Right ventricle myocardium superior (tissue), 1 donor: ENCODE measurements around the gene RESF1. TPM values are rescaled to one million over a fixed set of nuclear protein-coding genes. Genes with fewer than 3 reads are reported as not detected.

Source experiments
- ATAC-seq: fragments of 200-7000 bp; cut with Tn5 transposase; one replicate; pipeline ENCODE4 v1.9.1; 2020; ENCODE audit warnings: mild to moderate bottlenecking; ENCODE audit not compliant: poor library complexity
- DNase-seq: peaks from one replicate; pipeline ENCODE4 v3.0.0-alpha.2; 2020
- intact Hi-C: fragments of 100-400 bp; cut with DNase I; formaldehyde crosslinking; loops from one replicate; pipeline ENCODE4 v1.11.2; 2022
- total RNA-seq: library from RNA; stranded (reverse); fragmentation: NEBNext Ultra II Directional; extraction: Animal tissue kit (Norgen Biotek cat#: 25700); gene quantifications from one replicate; pipeline ENCODE4 v1.2.1, GENCODE V29; 2021
- donor health status: DM: no; HTN: yes; CAD: no; lungs with severe emphysema.

RESF1 gene
- total RNA-seq, 1 donor from 2014 or later = 18.1 TPM

DNA sequence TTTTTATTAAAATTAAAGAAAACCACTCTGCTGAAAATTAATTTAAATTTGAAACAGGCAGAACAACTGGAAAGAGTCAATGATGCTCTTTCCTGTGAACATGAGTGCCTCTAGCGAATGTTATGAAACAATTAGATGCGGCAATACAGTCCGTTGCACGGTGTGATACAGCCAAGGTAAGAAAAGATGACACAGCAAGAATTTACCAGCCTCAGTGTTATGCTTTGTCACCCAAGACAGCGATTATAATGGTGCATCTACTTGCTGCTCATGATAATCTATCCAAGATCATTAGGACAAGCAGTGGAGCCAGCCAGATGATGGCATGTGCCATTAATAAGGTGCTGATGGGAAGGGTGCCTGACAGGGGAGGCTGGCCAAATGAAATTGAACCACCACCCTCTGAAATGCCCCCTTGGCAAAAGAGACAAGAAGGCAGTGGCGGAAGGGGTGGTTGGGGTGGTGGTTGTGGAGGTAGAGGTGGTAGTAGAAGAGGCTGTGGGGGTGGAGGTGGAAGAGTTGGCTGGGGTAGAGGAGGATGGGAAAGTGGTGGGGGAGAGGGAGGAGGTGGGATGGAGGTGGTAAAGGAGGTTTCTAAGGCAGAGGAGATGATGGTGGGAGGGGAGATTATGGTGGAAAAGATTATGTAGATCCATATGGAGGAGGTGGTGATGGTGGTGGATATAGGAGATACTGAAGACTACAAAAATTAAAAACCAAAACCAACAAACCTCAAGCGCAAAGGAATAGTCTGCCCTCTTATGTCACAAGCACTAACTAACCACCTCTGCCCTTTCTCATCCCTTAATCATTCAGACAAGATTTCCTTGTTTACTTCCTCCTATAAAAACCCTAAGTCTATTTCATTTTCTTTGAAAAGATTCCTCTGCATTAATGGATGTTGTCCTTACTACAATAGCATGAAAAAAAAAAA is 4.0 kb upstream of the RESF1 start:
- no peak for ATAC-seq
- intact Hi-C loops = no loop called here

DNA sequence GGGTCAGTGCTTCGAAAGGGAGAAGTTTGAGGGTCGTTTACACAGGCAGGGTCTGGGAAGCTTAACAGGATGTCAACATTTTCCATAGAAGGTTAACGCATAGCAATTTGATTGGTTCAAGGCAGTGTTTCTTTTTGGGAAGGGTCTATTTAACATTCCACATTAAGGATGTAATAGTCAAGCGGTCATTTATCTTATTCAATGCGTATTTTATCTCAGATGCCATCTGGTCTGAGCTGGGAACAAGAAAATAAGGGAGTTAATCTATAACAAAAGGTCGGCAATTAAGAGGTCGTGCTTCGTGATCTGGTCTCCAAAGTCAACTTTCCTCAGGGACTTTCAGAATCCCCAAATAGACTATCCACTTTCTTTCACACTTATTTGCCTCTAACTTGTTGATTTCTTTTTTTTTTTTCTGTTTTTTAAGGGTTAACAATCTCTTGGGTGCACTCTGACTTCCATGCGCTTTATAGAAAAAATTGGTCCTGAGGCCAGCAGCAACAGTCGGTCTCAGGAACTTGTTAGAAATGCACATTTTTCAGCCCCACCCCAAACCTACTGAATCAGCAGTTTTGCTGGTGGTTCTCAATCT is 550 bp upstream of the RESF1 start:
- ATAC-seq (peak; percentile 35), DNase-seq (no peak)
- intact Hi-C loops = no loop called here

More for the DNA sequence above, 4.0 kb upstream of the RESF1 start:
- DNase-seq = no peak

DNA sequence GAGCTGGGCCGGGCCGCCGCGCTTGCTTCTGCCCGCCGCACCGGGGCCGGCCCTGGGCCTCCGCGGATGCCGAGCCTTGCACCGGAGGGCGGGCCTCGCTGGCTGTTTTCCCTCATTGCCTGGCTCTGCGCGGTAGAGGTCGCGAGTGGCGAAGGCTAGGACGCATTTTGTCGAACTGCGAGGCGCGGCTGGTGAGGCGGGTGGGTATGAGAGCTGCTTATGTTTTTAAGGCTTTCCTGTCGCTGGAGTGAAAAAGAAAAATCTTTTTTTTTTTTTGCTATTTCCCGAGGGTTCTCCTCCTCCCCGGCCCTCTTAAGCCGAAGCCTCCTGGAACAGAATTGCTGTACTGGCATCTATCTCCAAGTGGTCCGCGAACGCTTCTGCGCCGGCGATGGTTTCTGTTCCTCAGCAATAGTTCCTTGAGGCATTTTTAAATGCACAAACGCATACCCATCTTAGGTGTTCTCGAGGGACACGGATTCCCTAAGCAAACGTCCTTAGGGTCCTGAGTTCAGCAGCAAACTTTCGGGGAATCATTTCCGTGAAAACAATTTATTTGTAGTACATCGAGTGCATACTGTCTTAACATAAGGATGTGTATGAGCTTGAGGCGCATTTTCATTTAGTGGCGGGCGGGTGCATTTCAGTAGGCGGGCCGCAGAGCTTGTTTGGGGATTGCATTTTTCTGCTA is 631 bp downstream of the RESF1 start:
- intact Hi-C loops = loop anchor here (10.0 kb wide), 1 partner anchor 235 kb away; the partner anchor contains the start of gene AMN1
- DNase-seq = peak; percentile 86
- ATAC-seq = peak; percentile 75

DNA sequence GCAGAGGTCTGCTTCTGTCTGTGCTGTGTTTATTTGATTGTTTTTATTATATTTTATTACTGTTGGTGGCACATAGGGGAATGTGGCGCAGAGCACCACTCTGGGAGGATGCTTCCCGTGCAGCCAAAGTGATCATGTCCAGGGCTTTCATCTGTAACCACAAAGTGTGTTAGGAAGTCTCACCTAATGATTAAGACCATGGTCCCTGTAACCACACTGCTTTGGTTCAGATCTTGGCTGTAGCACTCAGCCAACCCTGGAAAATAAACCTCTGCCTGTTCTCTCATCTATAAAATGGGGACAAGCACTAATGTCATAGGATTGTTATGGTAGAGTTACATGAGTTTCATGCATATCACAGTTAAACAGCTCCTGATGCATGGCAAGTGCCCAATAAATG is 1.9 kb downstream of the RESF1 start:
- ATAC-seq (no peak), DNase-seq (no peak)
- intact Hi-C loops = loop anchor here (10.0 kb wide), 1 partner anchor 236 kb away; the partner anchor contains the start of gene AMN1

DNA sequence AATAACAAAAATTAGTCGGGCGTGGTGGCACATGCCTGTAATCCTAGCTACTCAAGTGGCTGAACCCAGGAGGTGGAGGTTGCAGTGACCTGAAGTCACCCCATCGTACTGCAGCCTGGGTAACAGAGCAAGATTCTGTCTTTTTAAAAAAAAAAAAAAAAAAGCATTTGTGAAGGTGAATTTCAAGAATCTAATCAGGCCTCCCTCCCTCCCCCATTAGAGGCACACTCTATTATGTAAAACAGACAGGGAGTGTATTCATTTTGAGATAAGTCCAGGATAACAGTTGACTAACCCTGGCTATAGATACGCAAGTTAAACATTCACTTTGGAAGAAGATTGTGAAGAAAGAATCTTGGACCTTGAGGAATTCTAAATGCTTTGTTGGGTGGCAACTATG is 2.9 kb downstream of the RESF1 start:
- intact Hi-C loops = loop anchor here (10.0 kb wide), 1 partner anchor 237 kb away; the partner anchor contains the start of gene AMN1

DNA sequence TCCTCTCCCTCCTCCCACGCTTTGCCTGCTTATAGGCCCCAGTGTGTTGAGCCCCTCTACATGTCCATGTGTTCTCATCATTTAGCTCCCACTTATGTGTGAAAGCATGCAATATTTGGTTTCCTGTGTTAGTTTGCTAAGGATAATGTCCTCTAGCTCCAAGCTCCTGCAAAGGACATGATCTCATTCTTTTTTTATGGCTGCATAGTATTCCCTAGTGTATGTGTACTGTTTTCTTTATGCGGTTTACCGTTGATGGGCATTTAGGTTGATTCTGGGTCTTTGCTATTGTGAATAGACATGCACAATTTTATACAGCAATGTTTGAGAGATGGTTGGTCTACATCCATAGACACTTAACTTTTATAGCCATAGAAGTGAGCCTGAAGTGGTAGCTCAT is 5.1 kb downstream of the RESF1 start:
- DNase-seq (no peak), ATAC-seq (no peak)
- intact Hi-C loops = loop anchor here (10.0 kb wide), 1 partner anchor 239 kb away; the partner anchor contains the start of gene AMN1

More for the DNA sequence above, 2.9 kb downstream of the RESF1 start:
- DNase-seq (no peak), ATAC-seq (no peak)

DNA sequence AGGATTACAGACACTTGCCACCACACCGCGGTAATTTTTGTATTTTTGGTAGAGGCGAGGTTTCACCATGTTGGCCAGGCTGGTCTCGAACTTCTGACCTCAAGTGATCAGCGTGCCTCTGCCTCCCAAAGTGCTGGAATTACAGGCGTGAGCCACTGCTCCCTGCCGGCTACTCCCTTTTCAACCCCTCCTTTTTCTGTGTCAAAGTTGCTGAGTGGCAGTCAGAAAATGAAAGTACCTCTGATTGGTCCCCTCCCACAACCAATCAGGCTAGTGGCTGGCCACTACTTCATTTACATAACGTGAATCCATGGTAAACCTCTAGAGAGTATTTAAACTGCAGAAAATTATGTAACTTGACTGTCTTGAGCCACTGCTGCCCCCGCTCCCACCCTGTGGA is 5.9 kb downstream of the RESF1 start:
- intact Hi-C loops = loop anchor here (10.0 kb wide), 1 partner anchor 240 kb away; the partner anchor contains the start of gene AMN1
- no peak for DNase-seq
- no peak for ATAC-seq

DNA sequence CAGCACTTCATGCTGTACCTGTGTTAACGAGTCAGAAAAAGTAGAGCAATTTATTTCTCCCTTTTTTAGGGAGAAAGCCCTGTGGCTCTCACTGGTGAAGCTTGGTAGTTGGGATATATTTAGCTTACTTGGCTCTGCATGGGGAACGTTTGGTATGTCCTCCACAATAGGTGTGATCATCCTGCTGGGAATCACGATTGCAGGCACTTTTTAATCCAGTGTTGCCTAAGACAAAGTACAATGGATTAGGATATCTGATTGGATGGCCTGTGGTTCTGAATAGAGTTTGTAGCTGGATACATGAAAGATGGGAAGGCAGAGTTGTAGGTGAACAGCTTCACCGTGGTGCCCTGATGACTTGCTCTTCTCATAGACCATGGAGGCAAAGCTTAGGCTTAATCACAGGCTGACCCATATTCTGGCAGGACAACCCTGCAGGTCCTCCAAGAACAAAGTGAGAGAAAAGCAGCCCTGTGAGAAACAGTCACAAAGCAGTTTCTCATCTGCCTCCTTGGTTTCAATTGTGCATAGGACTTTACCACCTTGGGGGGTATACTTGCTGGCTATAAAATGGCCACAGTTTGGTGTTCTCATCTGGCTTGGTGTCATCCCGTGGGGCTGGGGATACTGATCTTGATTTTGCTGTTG is 7.5 kb downstream of the RESF1 start:
- DNase-seq (no peak), ATAC-seq (peak; percentile 80)
- intact Hi-C loops = loop anchor here (10.0 kb wide), 1 partner anchor 242 kb away; the partner anchor contains the start of gene AMN1

DNA sequence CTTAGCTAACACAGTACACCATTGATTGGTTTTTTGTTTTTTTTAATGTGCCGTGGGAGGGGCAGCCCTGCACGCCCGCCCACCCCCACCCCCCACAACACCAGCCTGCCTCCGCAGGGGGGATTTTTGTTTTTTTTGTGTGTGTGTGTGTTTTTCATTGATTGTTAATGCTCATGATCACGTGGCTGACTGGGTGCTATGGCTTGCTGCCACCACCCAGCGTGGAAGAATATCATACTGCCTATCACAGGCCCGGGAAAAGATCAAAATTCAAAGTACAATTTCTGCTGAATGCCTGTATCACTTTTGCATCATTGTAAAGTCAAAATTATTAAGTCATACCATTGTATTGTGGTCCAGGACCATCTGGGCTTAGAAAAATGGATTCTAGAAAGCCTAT is 8.3 kb downstream of the RESF1 start:
- intact Hi-C loops = loop anchor here (10.0 kb wide), 1 partner anchor 243 kb away; the partner anchor contains the start of gene AMN1
- DNase-seq = no peak
- no peak for ATAC-seq

DNA sequence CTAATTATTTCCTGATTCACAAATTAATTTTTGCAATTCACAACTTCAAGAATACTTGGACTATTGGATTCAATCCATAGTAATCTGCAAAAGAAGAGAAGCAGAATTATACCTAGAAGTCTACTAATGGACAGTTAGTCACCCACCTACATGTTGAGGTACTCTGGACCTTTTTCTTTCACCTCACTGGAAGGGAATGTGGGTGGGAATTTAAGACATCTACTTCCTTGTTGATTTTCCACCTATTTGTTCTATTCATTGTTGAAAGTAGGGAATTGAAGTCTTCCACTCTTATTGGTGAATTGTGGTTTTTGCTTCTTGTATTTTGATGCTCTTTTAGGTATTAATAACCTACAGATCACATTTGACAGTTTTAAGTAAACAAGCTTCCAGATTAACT is 11.0 kb downstream of the RESF1 start:
- no peak for ATAC-seq
- no peak for DNase-seq
- intact Hi-C loops = no loop called here

DNA sequence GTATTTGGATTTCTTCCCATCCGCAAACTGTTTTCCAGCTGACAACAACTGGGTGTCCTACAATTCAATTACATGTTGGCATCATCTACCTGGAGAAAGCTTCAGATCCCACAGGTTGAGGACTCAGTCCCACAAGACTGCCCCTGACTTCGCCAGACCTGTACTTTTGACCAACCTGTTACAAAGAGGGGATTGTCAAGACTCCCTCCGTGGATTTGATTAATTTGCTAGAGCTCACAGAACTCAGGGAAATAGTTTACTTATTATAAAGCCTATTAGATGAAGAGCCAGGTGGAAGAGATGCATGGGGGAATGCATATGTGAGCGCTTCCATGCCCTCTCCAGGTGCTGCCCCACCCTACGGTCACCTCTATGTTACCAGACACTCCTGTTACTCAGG is 14.6 kb downstream of the RESF1 start:
- intact Hi-C loops = no loop called here
- no peak for ATAC-seq
- DNase-seq = no peak

DNA sequence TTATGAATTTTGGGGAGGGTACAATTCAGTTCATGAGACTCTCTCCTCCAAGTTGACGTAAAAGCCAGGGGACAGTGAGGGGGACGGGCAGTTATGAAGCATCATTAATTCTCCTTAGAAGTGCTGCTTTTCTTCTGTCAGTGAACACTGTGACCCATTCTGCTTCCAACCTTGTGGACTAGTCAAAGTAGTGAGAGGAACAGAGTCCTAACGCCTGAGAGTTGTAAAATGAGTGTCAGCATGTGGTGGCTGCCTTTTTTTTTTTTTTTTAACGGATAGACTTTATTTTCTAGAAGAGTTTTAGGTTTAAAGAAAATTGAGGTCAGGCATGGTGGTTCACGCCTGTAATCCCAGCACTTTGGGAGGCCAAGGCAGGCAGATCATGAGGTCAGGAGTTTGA is 15.5 kb downstream of the RESF1 start:
- DNase-seq (no peak), ATAC-seq (no peak)
- intact Hi-C loops = no loop called here

DNA sequence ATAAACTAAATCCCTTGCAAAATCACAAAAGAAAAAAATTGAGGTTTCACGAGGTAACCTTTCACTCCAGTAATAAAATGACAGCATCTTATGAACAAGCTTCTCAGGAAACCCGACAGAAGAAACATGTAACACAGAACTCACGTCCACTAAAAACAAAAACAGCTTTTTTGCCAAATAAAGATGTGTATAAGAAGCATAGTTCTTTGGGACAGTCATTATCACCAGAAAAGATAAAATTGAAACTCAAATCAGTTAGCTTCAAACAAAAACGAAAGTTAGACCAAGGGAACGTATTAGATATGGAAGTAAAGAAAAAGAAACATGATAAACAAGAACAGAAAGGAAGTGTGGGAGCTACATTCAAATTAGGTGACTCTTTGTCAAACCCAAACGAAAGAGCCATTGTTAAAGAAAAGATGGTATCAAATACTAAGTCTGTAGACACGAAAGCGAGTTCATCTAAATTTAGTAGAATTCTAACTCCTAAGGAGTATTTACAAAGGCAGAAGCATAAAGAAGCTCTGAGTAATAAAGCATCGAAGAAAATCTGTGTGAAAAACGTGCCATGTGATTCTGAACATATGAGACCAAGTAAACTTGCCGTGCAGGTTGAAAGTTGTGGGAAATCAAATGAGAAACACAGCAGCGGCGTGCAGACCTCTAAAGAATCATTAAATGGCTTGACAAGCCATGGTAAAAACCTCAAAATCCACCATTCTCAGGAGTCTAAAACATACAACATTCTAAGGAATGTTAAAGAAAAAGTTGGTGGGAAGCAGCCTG is 25.8 kb downstream of the RESF1 start:
- DNase-seq (no peak), ATAC-seq (no peak)
- intact Hi-C loops = no loop called here

DNA sequence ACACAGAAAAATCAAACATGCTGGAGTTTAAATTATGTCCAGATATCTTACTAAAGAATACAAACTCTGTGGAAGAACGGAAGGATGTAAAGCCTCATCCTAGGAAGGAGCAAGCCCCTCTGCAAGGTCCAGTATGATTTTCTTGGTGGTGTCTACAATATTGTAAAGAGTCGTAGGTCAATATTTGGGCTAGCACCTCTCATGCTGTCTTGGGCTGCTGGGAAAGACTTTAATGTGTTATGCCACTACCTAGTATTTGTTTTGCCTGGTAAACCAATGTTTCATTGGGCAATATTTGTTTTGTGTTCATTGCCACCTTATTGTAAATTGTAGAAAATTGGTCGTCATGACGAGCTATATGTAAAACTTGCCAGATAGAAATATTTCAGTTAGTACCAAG is 26.6 kb downstream of the RESF1 start:
- intact Hi-C loops = no loop called here
- DNase-seq (no peak), ATAC-seq (no peak)

DNA sequence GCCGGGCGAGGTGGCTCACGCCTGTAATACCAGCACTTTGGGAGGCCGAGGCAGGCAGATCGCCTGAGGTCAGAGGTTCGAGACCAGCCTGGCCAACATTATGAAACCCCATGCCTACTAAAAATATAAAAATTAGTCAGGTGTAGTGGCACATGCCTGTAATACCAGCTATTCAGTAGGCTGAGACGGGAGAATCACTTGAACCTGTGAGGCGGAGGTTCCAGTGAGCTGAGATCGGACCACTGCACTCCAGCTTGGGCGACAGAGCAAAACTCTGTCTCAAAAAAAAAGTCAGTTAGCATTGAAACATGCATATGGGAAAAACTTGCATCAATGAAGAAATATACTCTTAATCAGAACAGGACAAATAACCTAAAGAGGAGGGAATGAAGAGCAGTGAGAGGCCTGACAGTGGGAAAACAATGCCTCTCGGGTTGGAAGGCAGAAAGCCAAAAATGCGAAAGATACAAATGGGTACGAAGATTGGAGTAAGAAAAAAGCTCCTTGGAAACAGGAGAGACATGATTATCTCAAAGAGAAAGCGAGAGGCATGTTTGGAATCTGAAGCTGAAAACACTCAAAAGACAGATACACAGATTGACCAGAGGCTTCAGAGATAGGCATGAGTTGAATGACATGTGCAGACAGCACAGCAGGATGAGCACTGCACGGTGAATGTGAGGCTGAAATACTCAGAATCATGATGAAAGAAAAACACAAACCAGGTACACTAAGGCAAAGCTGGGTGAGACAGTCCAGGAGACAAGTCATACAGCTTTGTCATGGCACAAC is 30.6 kb downstream of the RESF1 start:
- peak; percentile 25 for ATAC-seq
- no peak for DNase-seq
- intact Hi-C loops = no loop called here

DNA sequence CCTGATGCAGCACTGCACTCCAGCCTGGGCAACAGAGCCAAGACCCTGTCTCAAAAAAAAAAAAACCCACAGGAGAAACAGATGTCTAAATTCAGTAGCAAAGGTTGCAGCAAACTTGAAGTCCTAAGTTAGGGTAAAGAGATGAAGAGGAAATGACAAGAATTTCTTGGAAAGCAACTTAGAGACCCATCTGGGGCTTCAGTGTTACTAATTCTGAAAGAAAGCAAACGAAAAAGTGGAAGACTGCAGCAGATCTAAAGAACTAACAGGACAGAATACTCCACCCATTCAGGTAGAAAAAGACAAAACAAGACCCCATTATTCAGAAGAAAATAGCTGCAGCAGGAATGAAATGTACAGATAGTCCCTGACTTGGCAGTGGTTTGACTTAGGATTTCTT is 31.9 kb downstream of the RESF1 start:
- no peak for DNase-seq
- intact Hi-C loops = no loop called here
- ATAC-seq = no peak

DNA sequence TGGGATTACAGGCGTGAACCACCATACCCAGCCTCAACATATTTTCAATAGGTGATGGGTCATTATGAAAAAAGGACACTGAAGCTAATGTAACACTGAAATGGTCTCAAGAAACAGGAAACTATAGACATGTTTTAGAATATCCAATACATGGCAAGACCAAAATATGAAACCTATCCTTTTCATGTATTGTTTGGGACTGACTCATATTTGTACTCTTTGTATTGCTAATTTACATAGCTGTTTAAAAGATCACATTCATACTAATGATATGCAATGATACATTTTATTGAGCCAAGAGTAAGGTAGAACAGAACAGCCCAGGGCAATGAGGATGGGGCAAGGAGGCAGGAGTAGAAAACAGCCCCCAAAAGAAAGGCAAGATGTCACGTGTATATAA is 32.6 kb downstream of the RESF1 start:
- ATAC-seq (no peak), DNase-seq (no peak)
- intact Hi-C loops = no loop called here
